HG03460 (cell line): ENCODE results near the gene TRAPPC11.
"Not testable (repeated sequence)": the region's sequence is repeated elsewhere in the genome, so short reads cannot be mapped to it uniquely, and the experiment has no call there.

Source experiments
- ATAC-seq: cut with Tn5 transposase; IDR thresholded peaks from one replicate; pipeline ENCODE4 v1.9.1; 2021; ENCODE audit not compliant: unreplicated experiment

The TRAPPC11 gene

GRCh38 chr4:183718876-183719275 lies 59.8 kb downstream of the TRAPPC11 start:
- ATAC-seq: no peak

GRCh38 chr4:183721207-183722081 lies 62.4 kb downstream of the TRAPPC11 start:
- ATAC-seq: peak; percentile 34

GRCh38 chr4:183722731-183723560 lies 63.9 kb downstream of the TRAPPC11 start:
- ATAC-seq: peak; percentile 76

GRCh38 chr4:183723561-183724228 lies 64.6 kb downstream of the TRAPPC11 start:
- ATAC-seq: no peak

- not testable (repeated sequence) for ATAC-seq
These were observed 66.5 kb downstream of the TRAPPC11 start for GRCh38 chr4:183725585-183725984.

- no peak for ATAC-seq
These were observed 68.4 kb downstream of the TRAPPC11 start for GRCh38 chr4:183727482-183727881.

- no peak for ATAC-seq
These were observed 69.4 kb downstream of the TRAPPC11 start for GRCh38 chr4:183728223-183729068.

GRCh38 chr4:183729069-183729406 lies 69.9 kb downstream of the TRAPPC11 start:
- no peak for ATAC-seq

DNA sequence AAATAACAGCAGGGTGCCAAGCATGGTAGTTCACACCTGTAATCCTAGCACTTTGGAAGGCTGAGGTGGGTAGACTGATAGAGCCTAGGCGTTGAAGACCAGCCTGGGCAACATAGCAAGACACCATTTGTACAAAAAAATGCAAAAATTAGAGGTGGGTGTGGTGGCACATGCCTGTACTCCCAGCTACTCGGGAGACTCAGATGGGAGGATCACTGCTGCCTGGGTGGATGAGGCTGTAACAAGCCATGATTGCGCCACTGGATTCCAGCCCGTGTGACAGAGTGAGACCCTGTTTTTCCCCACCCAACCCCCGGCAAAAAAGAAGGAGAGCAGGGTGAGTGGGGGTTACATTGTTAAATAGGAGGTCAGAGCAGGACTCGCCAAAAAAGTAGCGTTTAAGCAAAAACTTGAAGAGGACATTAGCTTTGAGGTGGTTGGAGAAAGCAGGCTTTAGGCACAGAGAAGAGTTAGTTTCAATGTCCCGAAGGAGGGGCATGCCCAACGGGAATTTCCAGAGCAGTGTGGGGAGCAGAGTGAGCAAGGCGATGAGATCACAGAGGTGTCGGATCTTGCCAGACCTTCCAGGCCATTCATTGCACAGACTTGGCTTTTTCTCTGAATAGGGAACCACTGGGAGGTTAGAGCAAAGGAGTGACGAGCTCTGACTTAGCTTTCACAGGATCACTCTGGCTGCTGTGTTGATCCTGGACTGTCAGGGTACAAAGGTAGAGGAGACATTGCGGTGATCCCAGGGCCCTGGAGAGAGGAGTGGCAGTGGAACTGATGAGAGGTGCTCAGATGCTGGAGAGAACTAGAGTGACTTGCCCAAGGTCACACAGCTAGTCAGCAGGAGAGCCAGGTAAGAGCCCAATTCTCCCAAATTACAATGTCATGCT lies 70.6 kb downstream of the TRAPPC11 start:
- no peak for ATAC-seq

- ATAC-seq: no peak
These were observed 73.2 kb downstream of the TRAPPC11 start for GRCh38 chr4:183732296-183732695.

DNA sequence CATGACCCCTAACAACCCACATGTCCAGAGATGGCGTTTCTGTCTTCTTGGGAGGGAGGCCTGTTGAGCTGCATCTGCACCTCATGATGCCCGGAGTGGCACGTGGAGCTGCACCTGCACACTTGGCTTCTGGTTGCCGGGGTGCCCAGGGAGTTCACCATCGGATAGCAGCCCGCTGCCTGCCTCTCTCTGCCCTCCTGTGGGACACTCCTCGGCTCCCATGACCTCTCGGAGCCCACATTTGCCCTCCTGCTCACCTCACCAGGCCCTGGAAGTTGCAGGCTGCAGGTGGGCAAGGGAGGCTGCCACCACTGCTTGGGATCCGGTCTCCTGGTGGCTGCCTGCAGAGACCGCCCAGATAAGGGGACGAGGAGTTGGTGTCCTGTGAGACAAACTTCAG lies 74.1 kb downstream of the TRAPPC11 start:
- ATAC-seq: no peak

DNA sequence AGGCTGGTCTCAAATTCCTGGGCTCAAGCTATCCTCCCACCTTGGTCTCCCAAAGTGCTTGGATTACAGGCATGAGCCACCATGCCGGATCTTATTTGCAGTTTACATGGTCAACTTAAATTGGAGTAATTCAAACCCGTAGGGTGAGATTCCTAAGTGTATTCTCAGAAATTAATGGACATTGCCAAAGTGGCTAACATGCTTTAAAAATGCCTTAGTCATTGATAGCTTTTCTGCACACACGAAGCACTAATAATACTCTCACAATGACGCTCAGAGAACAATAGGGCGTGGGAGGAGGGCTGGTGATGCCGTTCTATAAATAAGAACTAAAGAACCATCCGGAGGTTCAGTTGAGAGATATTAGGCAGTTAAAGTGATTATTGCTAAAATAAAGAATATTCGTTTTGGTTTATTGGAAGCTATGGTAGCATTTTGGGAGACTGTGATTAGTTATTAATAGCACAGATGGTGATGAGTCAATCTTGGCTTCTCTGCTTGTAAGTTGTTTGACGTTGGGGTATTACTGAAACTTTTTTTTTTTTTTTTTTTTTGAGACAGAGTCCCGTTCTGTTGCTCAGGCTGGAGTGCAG lies 79.1 kb downstream of the TRAPPC11 start:
- ATAC-seq: no peak

DNA sequence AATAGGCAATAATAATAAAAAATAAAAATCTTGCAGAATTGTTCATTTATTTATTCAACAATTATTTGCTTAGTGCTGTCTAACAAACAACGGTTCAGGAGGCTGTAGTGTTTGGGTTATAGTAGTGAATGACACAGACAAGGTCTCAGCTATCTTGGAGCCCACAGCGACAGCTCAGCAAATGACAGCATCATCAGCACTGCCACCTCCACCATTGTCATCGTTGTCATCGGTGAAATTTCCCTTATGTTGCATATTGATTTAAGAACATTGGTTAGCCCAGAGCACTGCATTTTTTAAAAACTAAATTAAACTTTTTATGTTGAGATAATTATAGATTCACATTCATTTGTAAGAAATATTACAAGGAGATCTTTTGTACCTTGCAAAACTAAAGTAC lies 79.9 kb downstream of the TRAPPC11 start:
- ATAC-seq: no peak

DNA sequence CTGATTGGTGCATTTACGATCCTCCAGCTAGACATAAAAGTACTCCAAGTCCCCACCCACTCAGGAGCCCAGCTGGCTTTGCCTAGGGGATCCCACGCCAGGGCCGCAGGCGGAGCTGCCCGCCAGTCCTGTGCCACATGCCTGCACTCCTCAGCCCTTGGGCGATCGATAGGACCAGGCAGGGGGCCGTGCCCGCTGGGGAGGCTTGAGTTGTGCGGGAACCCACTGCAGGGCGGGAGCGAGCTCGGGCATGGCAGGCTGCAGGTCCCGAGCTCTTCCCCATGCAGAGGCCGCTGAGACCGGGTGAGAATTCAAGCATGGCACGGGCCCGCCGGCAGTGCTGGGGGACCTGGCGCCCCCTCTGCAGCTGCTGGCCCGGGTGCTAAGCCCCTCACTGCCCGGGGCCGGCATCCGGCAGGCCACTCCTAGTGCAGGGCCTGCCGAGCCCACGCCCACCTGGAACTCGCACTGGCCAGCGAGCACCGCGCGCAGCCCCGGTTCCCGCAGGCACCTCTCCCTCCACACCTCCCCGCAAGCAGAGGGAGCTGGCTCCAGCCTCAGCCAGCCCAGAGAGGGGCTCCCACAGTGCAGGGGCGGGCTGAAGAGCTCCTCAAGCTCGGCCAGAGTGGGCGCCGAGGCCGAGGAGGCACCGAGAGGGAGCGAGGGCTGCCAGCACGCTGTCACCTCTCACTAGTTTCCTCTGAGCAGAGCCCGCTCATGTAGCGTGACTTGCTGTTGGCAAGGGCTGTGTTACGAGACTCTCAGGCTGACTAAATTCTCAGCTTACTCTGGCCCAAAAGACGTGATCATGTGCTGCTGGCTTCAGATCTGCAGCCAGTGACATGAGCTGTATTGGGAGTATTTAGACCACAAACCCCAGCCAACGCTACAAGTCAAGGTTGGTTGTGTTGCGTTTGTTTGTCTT lies 87.5 kb downstream of the TRAPPC11 start:
- ATAC-seq: no peak

DNA sequence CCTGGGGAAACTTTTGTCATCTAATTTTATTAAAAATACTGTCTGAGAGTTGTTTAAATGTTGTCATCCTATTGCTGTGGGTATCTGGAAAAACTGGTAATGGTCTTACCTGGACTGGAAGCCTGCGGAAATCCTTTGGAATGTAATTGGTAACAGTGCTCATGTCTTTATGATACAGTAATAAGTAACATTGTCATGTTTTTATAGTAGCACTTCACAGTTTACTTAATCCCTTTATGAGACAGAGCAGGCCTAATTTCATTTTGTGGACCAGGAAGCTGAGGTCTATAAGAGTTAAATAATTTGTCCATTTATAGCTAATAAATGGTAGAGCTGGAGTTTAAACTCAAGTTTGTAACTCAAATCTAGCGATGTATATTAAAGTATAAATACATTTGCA lies 88.3 kb downstream of the TRAPPC11 start:
- ATAC-seq: no peak

GRCh38 chr4:183747931-183748670 lies 89.0 kb downstream of the TRAPPC11 start:
- no peak for ATAC-seq

- ATAC-seq: no peak
These were observed 92.0 kb downstream of the TRAPPC11 start for GRCh38 chr4:183751106-183751505.

DNA sequence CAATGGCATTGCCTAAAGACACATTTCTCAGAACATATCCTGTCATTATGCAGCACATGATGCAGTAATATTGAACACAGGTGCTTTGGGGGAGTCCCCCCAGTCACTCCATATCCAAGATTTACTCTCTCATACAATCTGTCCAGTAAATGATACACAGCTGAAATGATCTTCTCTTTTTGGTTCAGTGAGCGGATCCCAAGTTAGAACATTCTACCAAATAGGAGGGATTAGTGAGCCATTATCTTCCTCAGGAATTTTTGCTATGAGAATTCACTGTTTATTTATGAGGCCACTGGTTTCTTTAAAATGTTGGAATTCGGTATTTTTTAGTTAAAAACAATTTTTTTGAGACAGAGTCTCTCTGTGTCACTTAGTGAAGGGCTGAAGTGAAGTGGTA lies 96.5 kb downstream of the TRAPPC11 start:
- ATAC-seq: no peak
